Fibroblast of upper back skin (primary cell): Measurements from ENCODE around the gene MYL10.
"Not testable (repeated sequence)": the region's sequence is repeated elsewhere in the genome, so short reads cannot be mapped to it uniquely, and the experiment has no call there.

Experiments used
- DNase-seq: peaks from one replicate; pipeline ENCODE4 v3.0.0-alpha.2; 2013

The MYL10 gene

GRCh38 chr7:101650579-101651081 is 21.5 kb upstream of the MYL10 start:
- no peak for DNase-seq

DNA sequence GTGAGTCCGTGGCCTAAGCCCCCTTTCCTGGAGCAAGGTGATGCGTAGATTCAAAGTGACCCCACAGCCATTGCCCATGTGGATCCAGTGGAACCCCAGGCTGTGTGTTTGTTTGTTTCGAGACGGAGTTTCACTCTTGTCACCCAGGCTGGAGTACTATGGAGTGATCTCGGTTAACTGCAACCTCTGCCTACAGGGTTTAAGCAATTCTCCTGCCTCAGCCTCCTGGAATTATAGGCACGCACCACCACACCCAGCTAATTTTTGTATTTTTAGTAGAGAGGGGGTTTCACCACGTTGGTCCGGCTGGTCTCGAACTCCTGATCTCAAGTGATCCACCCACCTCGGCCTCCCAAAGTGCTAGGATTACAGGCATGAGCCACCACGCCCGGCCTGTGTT is 18.8 kb upstream of the MYL10 start:
- peak; percentile 25 for DNase-seq

- no peak for DNase-seq
Observed at GRCh38 chr7:101645951-101646350, 16.9 kb upstream of the MYL10 start.

DNA sequence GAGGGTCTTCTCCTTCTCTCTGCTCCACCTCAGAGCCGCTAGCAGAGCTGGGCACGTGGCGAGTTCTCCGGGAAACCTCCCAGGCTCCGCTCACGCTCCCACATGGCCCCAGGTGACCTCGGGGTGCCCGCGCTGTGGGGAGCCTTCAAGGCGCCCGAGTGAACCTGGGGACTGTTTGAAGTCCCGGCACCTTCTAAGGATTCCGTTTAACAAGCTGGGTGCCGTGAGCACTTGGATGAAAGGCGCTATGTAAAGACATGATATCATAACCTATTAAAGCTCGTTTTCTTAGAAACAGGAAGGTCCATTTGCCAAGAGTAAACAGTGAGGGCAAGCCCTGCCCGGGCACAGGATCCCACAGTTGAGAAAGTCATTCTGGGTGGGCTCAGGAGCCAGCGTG is 15.8 kb upstream of the MYL10 start:
- no peak for DNase-seq

- DNase-seq = not testable (repeated sequence)
Observed at GRCh38 chr7:101639127-101639526, 10.0 kb upstream of the MYL10 start.

DNA sequence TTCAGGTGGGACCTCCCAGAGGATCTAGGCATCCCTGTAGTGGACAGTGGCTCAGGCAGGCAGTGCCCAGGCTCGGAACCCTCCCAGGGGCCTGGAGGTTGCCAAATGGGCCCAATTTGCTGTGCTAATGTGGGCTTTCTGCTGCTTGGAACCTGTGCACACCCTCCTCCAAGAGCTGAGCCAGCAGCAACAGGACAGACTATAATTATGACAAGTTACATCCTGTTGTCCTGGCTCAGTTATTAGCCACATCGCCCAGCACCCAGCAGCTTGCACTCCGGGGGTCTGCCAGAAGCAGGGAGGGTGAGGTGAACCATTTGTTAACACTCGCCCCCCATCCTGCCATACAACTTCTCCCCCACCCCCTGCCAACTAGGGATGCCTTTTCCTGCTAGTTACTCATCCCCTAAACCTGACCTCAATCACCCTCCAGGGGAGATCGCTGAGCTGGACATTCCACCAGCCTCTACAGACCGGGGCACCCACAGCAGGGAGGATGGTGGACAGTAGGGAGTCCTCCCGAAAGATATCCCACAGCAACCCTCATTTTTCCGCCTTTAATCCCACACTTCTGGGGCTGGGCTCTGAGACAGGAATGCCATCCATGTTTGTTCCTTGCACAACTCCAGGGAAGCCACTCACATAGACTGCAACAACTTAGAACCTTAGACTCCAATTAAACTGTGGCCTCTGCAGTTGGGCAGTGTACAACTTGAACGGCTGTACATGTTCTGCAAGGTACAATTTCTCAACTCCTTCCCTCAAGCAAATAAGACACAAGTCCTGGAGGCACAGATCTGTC is 7.9 kb upstream of the MYL10 start:
- DNase-seq = no peak

- DNase-seq = no peak
Observed at GRCh38 chr7:101635484-101635883, 6.4 kb upstream of the MYL10 start.

DNA sequence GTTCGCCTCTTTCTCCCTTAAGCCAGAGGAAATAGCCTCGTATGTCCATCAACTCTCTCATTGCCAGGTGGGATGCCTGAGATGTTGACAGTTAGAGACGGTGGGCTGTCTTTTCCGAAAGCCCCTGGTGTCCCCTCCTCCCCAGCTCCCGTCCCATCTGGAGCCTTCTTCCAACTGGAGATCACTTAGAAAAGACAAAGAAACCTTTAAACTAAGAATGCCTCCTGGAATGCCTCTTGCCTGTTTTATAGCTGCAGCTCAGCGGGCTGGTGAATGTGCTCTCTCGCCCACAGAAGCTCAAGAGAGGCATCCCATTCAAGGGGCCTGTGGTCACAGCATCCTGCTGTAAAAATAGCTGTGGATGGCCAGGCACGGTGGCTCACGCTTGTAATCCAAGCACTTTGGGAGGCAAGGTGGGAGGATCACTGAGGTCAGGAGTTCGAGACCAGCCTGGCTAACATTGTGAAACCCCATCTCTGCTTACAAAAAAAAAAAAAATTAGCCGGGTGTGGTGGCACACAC is 5.2 kb upstream of the MYL10 start:
- no peak for DNase-seq

GRCh38 chr7:101633511-101633910 is 4.4 kb upstream of the MYL10 start:
- no peak for DNase-seq

DNA sequence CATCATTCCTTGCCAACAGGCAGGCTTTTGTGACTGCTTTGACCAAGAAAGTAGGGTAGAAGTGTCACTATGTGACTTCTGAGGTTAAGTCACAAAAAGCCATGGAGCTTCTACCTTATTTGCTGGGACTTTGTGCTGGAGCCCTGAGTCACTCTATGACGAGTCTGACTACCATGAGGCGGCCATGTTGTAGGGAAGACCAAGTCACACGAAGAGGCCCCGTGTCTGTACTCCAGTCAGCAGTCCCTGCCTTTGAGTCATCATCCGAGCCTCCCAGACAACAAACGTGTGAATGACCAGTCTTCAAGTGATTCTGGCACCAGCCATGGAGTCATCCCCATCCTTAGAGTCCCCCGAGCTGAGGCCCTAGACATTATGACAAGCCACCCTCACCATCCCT is 3.5 kb upstream of the MYL10 start:
- no peak for DNase-seq

DNA sequence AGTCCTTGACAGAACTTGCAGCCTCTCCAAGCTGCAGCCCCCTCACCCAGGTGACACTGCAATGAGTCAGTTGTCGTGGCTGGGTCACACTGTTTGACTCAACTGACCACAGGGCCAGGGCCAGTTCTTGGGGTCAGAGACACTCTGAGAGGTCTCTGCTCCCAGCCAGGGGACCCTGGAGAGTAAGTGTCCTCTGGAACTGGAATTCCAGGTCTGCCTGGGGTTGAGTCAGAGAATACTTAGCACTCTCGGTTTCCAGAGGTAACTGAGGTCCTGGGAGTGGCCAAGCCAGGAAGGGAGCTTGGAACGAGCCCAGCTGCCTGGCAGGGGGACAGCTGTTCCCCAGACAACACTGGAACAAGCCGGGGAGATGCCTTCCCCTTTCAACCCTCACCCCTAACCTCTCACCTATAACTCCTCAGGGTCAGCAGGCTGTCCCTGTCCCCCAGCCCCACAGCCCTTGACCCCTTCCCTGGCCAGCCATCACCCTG is 2.2 kb upstream of the MYL10 start:
- DNase-seq = peak; percentile 11

DNA sequence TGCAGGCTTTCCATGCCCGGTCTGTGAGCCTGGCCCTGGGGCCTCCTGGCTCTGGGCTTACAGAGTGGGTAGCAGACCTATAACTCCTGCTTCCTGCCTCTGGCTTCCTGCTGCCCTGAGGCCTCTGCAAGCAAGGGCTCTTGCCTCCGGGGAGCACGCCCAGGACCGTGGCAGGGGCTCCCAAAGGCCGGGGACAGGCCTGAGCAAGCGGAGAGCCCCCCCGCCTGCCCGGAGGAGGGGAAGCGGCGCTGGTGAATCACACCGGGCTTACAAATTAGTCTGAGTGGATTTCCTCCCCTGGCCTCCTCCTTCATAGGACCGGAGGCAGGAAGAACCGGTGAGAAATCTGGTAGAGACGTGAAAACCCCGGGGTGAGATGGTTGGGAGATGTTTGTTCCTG is 1.5 kb upstream of the MYL10 start:
- DNase-seq = no peak

DNA sequence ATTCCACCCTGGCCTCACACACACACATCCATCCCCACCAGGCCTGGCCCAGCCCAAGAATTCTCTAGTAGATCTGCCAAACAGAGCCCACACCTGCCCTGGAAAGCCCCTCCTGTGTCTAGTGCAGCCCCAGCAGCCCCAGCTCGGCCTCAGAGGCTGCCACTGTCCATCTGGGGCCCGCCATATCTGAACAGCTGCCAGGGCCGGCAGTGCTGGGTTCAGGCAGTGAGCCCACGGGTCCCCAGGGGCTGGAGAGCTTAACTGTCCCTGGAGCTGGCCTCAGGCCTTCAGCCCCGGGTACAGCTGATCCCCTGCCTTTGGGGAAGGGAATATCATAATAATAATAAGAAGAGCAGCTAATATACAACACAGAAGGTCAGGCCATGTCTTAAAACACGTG is 574 bp downstream of the MYL10 start:
- DNase-seq = no peak

GRCh38 chr7:101626758-101627157 is 2.3 kb downstream of the MYL10 start:
- DNase-seq = no peak

DNA sequence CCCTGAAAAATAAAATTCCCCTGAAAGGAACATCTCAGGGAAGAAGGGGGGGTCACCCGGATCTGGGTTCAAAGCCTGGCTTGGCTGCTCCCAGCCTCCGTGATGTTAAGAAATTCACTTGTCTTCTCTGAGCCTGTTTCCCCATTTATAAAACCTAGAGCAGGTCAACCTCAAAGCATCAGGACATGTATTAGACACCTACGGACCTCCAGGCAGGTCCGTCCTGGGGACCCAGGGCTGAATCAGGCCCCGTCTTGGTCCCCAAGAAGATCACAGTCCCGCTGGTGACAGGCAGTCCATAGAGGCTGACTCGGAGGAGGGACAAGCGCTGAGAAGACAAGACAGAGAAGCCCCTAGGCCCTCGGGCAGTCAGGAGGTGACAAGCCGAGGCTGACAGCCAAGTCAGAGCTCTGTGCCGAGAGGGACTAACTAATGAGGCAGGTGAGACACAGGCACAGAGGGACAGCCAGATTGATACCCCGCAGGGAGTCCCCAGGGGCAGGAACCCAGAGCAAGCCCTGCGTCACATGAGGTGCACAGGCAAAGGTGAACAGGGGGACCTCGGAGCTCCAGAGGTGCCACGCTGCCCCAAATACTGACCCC is 2.9 kb downstream of the MYL10 start:
- no peak for DNase-seq

- DNase-seq = peak; percentile 22
Observed at GRCh38 chr7:101625031-101625791, 3.9 kb downstream of the MYL10 start.

- DNase-seq = peak; percentile 29
Observed at GRCh38 chr7:101624246-101625001, 4.7 kb downstream of the MYL10 start.

- DNase-seq = no peak
Observed at GRCh38 chr7:101622609-101623173, 6.4 kb downstream of the MYL10 start.

GRCh38 chr7:101620991-101621390 is 8.1 kb downstream of the MYL10 start:
- DNase-seq = no peak

DNA sequence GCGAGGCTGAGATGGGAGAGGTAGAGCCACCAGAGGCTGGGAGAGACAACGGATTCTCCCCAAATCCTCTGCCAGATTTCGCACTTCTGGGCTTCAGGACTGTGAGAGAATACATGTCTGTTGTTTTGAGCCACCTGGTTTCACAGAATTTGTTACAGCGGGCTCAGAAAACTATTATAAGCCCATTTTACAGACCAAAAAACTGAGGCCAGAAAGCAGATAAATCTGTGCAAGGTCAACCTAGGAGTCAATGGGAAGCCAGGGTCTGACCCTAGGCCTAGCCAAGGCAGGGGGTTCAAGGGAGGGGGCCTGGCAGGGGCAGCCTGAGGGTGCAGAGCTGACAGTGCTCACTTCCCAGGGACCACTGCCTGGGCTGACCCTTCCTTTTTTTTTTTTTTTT is 8.7 kb downstream of the MYL10 start:
- no peak for DNase-seq

DNA sequence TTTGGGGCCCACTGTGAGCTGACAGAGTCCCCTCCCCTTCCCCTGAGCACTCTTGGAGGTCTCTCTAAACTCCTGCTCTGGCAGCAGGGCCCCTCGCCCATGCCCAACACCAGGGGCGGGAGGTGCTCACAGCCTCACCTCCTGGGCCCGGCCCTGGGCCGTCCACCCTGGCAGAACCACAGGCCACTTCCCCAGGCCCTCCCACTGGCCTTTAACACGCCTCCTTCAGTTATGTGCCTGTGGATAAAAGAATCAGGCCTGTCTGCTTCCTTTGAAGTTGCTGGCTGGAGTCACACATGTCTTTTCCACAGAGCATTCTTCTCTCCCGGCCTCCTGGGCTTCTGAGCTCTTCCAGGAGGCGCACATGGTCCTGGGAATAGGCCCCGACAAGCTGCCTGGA is 10.2 kb downstream of the MYL10 start:
- DNase-seq = peak; percentile 40

- peak; percentile 30 for DNase-seq
Observed at GRCh38 chr7:101618207-101618839, 10.8 kb downstream of the MYL10 start.
